Hepatocyte (in vitro differentiated cells): ENCODE measurements around the gene EHBP1. TPM values are rescaled to one million over a fixed set of nuclear protein-coding genes. Genes with fewer than 3 reads are reported as not detected.

Experiments used
- DNase-seq: peaks from one replicate; pipeline ENCODE4 v3.0.0-alpha.2; 2016; ENCODE audit warnings: low spot score
- H2AFZ ChIP-seq: fragments of 200-600 bp; sonication (generic); 2 replicates; pipeline ENCODE4 v1.6.0; 2016; ENCODE audit warnings: antibody characterized with exemption, mild to moderate bottlenecking
- H3K27ac ChIP-seq: fragments of 200-600 bp; sonication (generic); 2 replicates; pipeline ENCODE4 v1.5.1; 2016; ENCODE audit warnings: mild to moderate bottlenecking
- H3K27me3 ChIP-seq: fragments of 200-600 bp; sonication (generic); 2 replicates; pipeline ENCODE4 v1.6.1; 2016
- H3K36me3 ChIP-seq: fragments of 200-600 bp; sonication (generic); replicated peaks from 2 replicates; pipeline ENCODE4 v1.5.1; 2016; ENCODE audit warnings: low read depth; ENCODE audit not compliant: insufficient read depth
- H3K4me1 ChIP-seq: fragments of 200-600 bp; sonication (generic); 2 replicates; pipeline ENCODE4 v1.5.1; 2016; ENCODE audit warnings: mild to moderate bottlenecking, moderate library complexity; ENCODE audit not compliant: insufficient read depth
- H3K4me2 ChIP-seq: fragments of 200-600 bp; sonication (generic); 2 replicates; pipeline ENCODE4 v1.6.0; 2016
- H3K4me3 ChIP-seq: fragments of 200-600 bp; sonication (generic); 2 replicates; pipeline ENCODE4 v1.5.1; 2016; ENCODE audit warnings: mild to moderate bottlenecking
- H3K79me2 ChIP-seq: fragments of 200-600 bp; sonication (generic); 2 replicates; pipeline ENCODE4 v1.6.0; 2017; ENCODE audit warnings: mild to moderate bottlenecking
- H3K9me2 ChIP-seq: fragments of 200-600 bp; sonication (generic); replicated peaks from 2 replicates; pipeline ENCODE4 v1.6.0; 2017; ENCODE audit warnings: mild to moderate bottlenecking; ENCODE audit not compliant: insufficient read depth
- H3K9me3 ChIP-seq: fragments of 200-600 bp; sonication (generic); 2 replicates; pipeline ENCODE4 v1.5.1; 2016; ENCODE audit warnings: low read depth, mild to moderate bottlenecking
- H4K20me1 ChIP-seq: fragments of 200-600 bp; sonication (generic); 2 replicates; pipeline ENCODE4 v1.6.0; 2016; ENCODE audit warnings: mild to moderate bottlenecking; ENCODE audit not compliant: insufficient read depth, poor library complexity, severe bottlenecking
- CTCF ChIP-seq: fragments of 200-600 bp; sonication (generic); IDR thresholded peaks from 2 replicates; pipeline ENCODE4 v1.5.1; 2016; ENCODE audit warnings: antibody characterized with exemption, mild to moderate bottlenecking; ENCODE audit not compliant: poor library complexity
- EZH2 ChIP-seq: fragments of 200-600 bp; sonication (generic); IDR thresholded peaks from 2 replicates; pipeline ENCODE4 v1.6.1; 2016; ENCODE audit warnings: antibody characterized with exemption, mild to moderate bottlenecking, borderline replicate concordance
- EZH2phosphoT487 ChIP-seq: fragments of 200-600 bp; sonication (generic); IDR thresholded peaks from one replicate; pipeline ENCODE4 v1.6.1; 2018; ENCODE audit warnings: antibody characterized with exemption, mild to moderate bottlenecking, low read depth, moderate library complexity; ENCODE audit not compliant: unreplicated experiment, severe bottlenecking
- whole genome bisulfite sequencing: methylation state at CpG from one replicate; pipeline ENCODE4 v1.1.6; 2016; ENCODE audit warnings: low lambda C conversion rate; ENCODE audit errors: missing lambda C conversion rate; 5-methylcytosine and 5-hydroxymethylcytosine counted together
- polyA plus RNA-seq: library from polyadenylated mRNA; unstranded; fragments of >200 nt; fragmentation: Nextera tagmentation; extraction: Ambion mirVana; gene quantifications from 2 replicates; pipeline ENCODE4 v1.2.1, GENCODE V29; 2016
- total RNA-seq: library from RNA; depleted of rRNA; stranded (reverse); fragments of >200 nt; gene quantifications from 2 replicates; pipeline ENCODE4 v1.2.3, GENCODE V29; 2014

EHBP1 gene
- total and polyA plus RNA-seq, 2 experiments from 2014 or later, result 11.4 to 34.6 TPM

DNA sequence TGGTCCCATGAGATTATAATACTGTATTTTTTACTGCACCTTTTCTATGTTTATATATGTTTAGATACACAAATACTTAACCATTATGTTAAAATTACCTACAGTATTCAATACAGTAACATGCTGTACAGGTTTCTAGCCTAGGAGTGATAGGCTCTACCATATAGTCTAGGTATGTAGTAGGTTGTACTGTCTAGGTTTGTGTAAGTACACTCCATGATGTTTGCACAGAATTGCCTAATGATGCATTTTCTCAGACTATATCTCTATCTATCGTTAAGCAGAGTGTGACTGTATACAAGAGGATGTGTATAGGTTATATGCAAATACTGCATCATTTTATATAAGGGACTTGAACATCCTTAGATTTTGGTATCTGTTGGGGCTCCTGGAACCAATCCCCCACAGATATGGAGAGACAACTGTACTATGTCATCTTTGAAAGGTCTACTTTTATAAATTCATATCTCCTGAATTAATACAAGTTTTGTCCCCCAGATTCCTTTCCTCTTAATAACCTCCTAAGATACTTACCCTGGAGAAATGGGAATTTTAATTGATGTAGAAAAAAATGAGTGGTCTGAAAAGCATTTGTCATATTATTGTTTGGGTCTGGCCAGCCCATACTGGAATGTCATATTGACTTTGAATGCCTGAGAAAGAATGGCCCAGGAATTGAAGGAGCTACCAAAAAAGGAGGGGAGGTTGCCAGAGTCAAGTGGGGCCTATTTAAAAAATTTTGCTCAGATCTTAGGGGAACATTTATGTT lies 36.6 kb downstream of the EHBP1 start:
- TF ChIP-seq CTCF (no peak), EZH2 (no peak), EZH2phosphoT487 (no peak)
- Histone ChIP-seq H3K9me3 (no peaks in the 10 kb centered on the region), H4K20me1 (no peaks in the 10 kb centered on the region), H3K9me2 (no peaks in the 10 kb centered on the region), H3K27me3 (no peaks in the 10 kb centered on the region), H3K4me1 (no peaks in the 10 kb centered on the region), H3K4me2 (no peak overlapping the region), H3K27ac (no peak overlapping the region), H3K79me2 (peaks cover 94% of the 10 kb centered on the region), H3K36me3 (no peaks in the 10 kb centered on the region), H3K4me3 (no peak overlapping the region), H2AFZ (no peak overlapping the region)
- no peak for DNase-seq
- WGBS, result 85% methylated on average over 1 of the region's 1 CpG

GRCh38 chr2:62743506-62743905 lies 38.0 kb downstream of the EHBP1 start:
- TF ChIP-seq CTCF (no peak), EZH2 (no peak), EZH2phosphoT487 (no peak)
- Histone ChIP-seq H3K4me2 (no peak overlapping the region), H2AFZ (no peak overlapping the region), H3K36me3 (no peaks in the 10 kb centered on the region), H4K20me1 (no peaks in the 10 kb centered on the region), H3K79me2 (peaks cover 85% of the 10 kb centered on the region), H3K9me2 (no peaks in the 10 kb centered on the region), H3K4me1 (no peaks in the 10 kb centered on the region), H3K4me3 (no peak overlapping the region), H3K27me3 (no peaks in the 10 kb centered on the region), H3K27ac (no peak overlapping the region), H3K9me3 (no peaks in the 10 kb centered on the region)
- no peak for DNase-seq
- 95% methylated on average over 2 of the region's 2 CpGs for WGBS

GRCh38 chr2:62744603-62745002 lies 39.1 kb downstream of the EHBP1 start:
- H3K4me2 ChIP-seq, result no peak overlapping the region
- no peak for TF ChIP-seq EZH2
- no peak for TF ChIP-seq CTCF
- TF ChIP-seq EZH2phosphoT487, result no peak
- no peaks in the 10 kb centered on the region for H4K20me1 ChIP-seq
- 97% methylated on average over 3 of the region's 3 CpGs for WGBS
- H3K27me3 ChIP-seq, result no peaks in the 10 kb centered on the region
- no peaks in the 10 kb centered on the region for H3K9me2 ChIP-seq
- no peak overlapping the region for H2AFZ ChIP-seq
- no peak overlapping the region for H3K27ac ChIP-seq
- no peaks in the 10 kb centered on the region for H3K4me1 ChIP-seq
- no peaks in the 10 kb centered on the region for H3K9me3 ChIP-seq
- no peak overlapping the region for H3K4me3 ChIP-seq
- peaks cover 74% of the 10 kb centered on the region for H3K79me2 ChIP-seq
- H3K36me3 ChIP-seq, result no peaks in the 10 kb centered on the region
- no peak for DNase-seq
